Fibroblast of peridontal ligament (primary cell): ENCODE measurements around the gene GPR65.

Source experiments
- DNase-seq: peaks from one replicate; pipeline ENCODE4 v3.0.0-alpha.2; 2010; ENCODE audit errors: extremely low read depth

Gene GPR65

GRCh38 chr14:88005050-88005481 is at the start of gene GPR65:
Gene GPR65 (plus strand): TSS chr14:88005135. CDS start chr14:88010848, 5,713 bp downstream.
- DNase-seq, result no peak

- peak; percentile 41 for DNase-seq
Measured at GRCh38 chr14:87955501-87955900, 49.4 kb upstream of the GPR65 start.

GRCh38 chr14:87960013-87960787 is 44.7 kb upstream of the GPR65 start:
- no peak for DNase-seq

- DNase-seq, result no peak
Measured at GRCh38 chr14:87961246-87961645, 43.7 kb upstream of the GPR65 start.

GRCh38 chr14:87966816-87967215 is 38.1 kb upstream of the GPR65 start:
- no peak for DNase-seq

GRCh38 chr14:87967496-87967895 is 37.4 kb upstream of the GPR65 start:
- DNase-seq, result peak; percentile 44

GRCh38 chr14:87971010-87971409 is 33.9 kb upstream of the GPR65 start:
- no peak for DNase-seq

- peak; percentile 30 for DNase-seq
Measured at GRCh38 chr14:87975636-87976035, 29.3 kb upstream of the GPR65 start.

GRCh38 chr14:87979689-87980088 is 25.2 kb upstream of the GPR65 start:
- DNase-seq, result no peak

- no peak for DNase-seq
Measured at GRCh38 chr14:87989221-87989955, 15.5 kb upstream of the GPR65 start.

GRCh38 chr14:87989956-87990299 is 15.0 kb upstream of the GPR65 start:
- no peak for DNase-seq

- peak; percentile 19 for DNase-seq
Measured at GRCh38 chr14:87990682-87991081, 14.3 kb upstream of the GPR65 start.

- DNase-seq, result peak; percentile 38
Measured at GRCh38 chr14:87992346-87992717, 12.6 kb upstream of the GPR65 start.

GRCh38 chr14:87992718-87993628 is 12.0 kb upstream of the GPR65 start, which contains the start of gene GALC:
Gene GALC (minus strand): TSS chr14:87993182. CDS start chr14:87993164, 18 bp downstream.
- DNase-seq, result peak; percentile 87

- no peak for DNase-seq
Measured at GRCh38 chr14:87994974-87995373, 10.0 kb upstream of the GPR65 start.

GRCh38 chr14:87995500-87996290 is 9.2 kb upstream of the GPR65 start:
- no peak for DNase-seq

GRCh38 chr14:87996291-87996592 is 8.7 kb upstream of the GPR65 start:
- peak; percentile 25 for DNase-seq

- no peak for DNase-seq
Measured at GRCh38 chr14:87998482-87998881, 6.5 kb upstream of the GPR65 start.

GRCh38 chr14:87999277-87999676 is 5.7 kb upstream of the GPR65 start:
- no peak for DNase-seq

- no peak for DNase-seq
Measured at GRCh38 chr14:88002421-88003075, 2.4 kb upstream of the GPR65 start.

- DNase-seq, result no peak
Measured at GRCh38 chr14:88003425-88003824, 1.5 kb upstream of the GPR65 start.
